Prostate gland (tissue), 2 donors: ENCODE measurements around the gene GLYATL3. TPM values are rescaled to one million over a fixed set of nuclear protein-coding genes. Genes with fewer than 3 reads are reported as not detected.

Experiments used
- DNase-seq: peaks from one replicate; pipeline ENCODE4 v3.0.0-alpha.2; 2019; ENCODE audit warnings: low spot score
- H3K27ac ChIP-seq, 2 donors: fragments of 200-600 bp; sonication (generic); 2 replicates each; pipeline ENCODE4 v1.5.1; 2017 to 2019
- H3K27me3 ChIP-seq: fragments of 200-600 bp; sonication (generic); replicated peaks from 2 replicates; pipeline ENCODE4 v1.5.1; 2019; ENCODE audit not compliant: insufficient read depth
- H3K36me3 ChIP-seq, 2 donors: fragments of 200-600 bp; sonication (generic); 1 replicate in 1 of 2; 2 replicates in 1 of 2; pipeline versions ENCODE4 v1.5.1 to v1.8.1; 2017 to 2019
- H3K4me1 ChIP-seq: fragments of 200-600 bp; sonication (generic); replicated peaks from 2 replicates; pipeline ENCODE4 v1.5.1; 2019
- H3K4me3 ChIP-seq, 2 donors: fragments of 200-600 bp; sonication (generic); 2 replicates each; pipeline ENCODE4 v1.5.1; 2017 to 2019
- H3K9me3 ChIP-seq: fragments of 200-600 bp; sonication (generic); 2 replicates; pipeline ENCODE4 v1.5.1; 2017
- CTCF ChIP-seq, 4 experiments: fragments of 200-600 bp in 2 of 4; fragments of 450-650 bp in 2 of 4; sonication (generic) in 2 of 4; IDR thresholded peaks; 1 replicate in 3 of 4; 2 replicates in 1 of 4; pipeline ENCODE4 v1.5.1; 2016 to 2019; ENCODE audit warnings: antibody characterized with exemption in 4 of 4, mild to moderate bottlenecking in 2 of 4, moderate library complexity in 2 of 4
- POLR2A ChIP-seq: fragments of 450-650 bp; IDR thresholded peaks from one replicate; pipeline ENCODE4 v1.6.1; 2016; ENCODE audit warnings: antibody characterized with exemption, mild to moderate bottlenecking
- POLR2AphosphoS5 ChIP-seq: sonication (generic); formaldehyde crosslinking; IDR thresholded peaks from one replicate; pipeline ENCODE4 v1.6.1; 2017; ENCODE audit warnings: antibody characterized with exemption
- WGBS: methylation state at CpG from one replicate; pipeline ENCODE4 v1.1.5; 2018; 5-methylcytosine and 5-hydroxymethylcytosine counted together
- intact Hi-C: fragments of 100-400 bp; cut with DNase I; formaldehyde crosslinking; loops from one replicate; pipeline ENCODE4 v1.14.2; 2022
- total RNA-seq, 2 donors: library from RNA; depleted of rRNA; stranded (reverse); fragments of >200 nt; gene quantifications; one replicate each; pipeline ENCODE4 v1.1.0, GENCODE V29; 2016

The GLYATL3 gene
- not detected for total RNA-seq

GRCh38 chr6:49499623-49500022 lies at the start of gene GLYATL3:
Gene GLYATL3, plus strand, starts transcription at chr6:49499923. Its CDS starts 12,068 bp downstream, at chr6:49511991.
- Histone ChIP-seq H3K4me3 (no peak within 1 kb of the TSS), H3K27ac (no peak within 1 kb of the TSS), H3K27me3 (no peaks in the 10 kb centered on the region), H3K9me3 (no peaks in the 10 kb centered on the region), H3K36me3 (no peaks in the 10 kb centered on the region), H3K4me1 (no peaks in the 10 kb centered on the region)
- 26% methylated on average over 2 of the region's 2 CpGs for WGBS
- DNase-seq = no peak
- intact Hi-C loops = no loop called here
- TF ChIP-seq CTCF (IDR thresholded peaks at IDR 0.05) = no peak
- no peak for TF ChIP-seq POLR2A
- TF ChIP-seq POLR2AphosphoS5 = no peak

- H3K36me3 ChIP-seq = peaks cover 0 to 4% of the 10 kb centered on the region in 2 donors
Observed at GRCh38 chr6:49453221-49453620, 46.5 kb upstream of the GLYATL3 start.

GRCh38 chr6:49454787-49455709 lies 44.7 kb upstream of the GLYATL3 start:
- WGBS = 90% methylated on average over 3 of the region's 3 CpGs
- Histone ChIP-seq H3K27me3 (no peaks in the 10 kb centered on the region), H3K36me3 (no peaks in the 10 kb centered on the region), H3K9me3 (no peaks in the 10 kb centered on the region), H3K4me1 (no peaks in the 10 kb centered on the region), H3K4me3 (no peak overlapping the region), H3K27ac (no peak overlapping the region)
- TF ChIP-seq POLR2A (no peak), POLR2AphosphoS5 (no peak), CTCF (IDR thresholded peaks at IDR 0.05) (no peak)
- intact Hi-C loops = no loop called here
- no peak for DNase-seq

More at GRCh38 chr6:49453221-49453620, 46.5 kb upstream of the GLYATL3 start:
- intact Hi-C loops = no loop called here
- no peaks in the 10 kb centered on the region for H3K9me3 ChIP-seq
- WGBS = 79% methylated on average over 2 of the region's 2 CpGs
- TF ChIP-seq POLR2A = no peak
- TF ChIP-seq CTCF (IDR thresholded peaks at IDR 0.05) = peak in 1 of 4 experiments; percentile 26
- no peak overlapping the region for H3K27ac ChIP-seq
- DNase-seq = no peak
- no peak overlapping the region for H3K4me3 ChIP-seq
- no peaks in the 10 kb centered on the region for H3K4me1 ChIP-seq
- H3K27me3 ChIP-seq = no peaks in the 10 kb centered on the region

- no peaks in the 10 kb centered on the region for H3K4me1 ChIP-seq
- no peaks in the 10 kb centered on the region for H3K9me3 ChIP-seq
- WGBS = 85% methylated on average over 4 of the region's 4 CpGs
- no peaks in the 10 kb centered on the region for H3K36me3 ChIP-seq
- no peaks in the 10 kb centered on the region for H3K27me3 ChIP-seq
- H3K27ac ChIP-seq = no peak overlapping the region
- TF ChIP-seq POLR2A (no peak), POLR2AphosphoS5 (no peak), CTCF (IDR thresholded peaks at IDR 0.05) (no peak)
- DNase-seq = no peak
- no peak overlapping the region for H3K4me3 ChIP-seq
- intact Hi-C loops = no loop called here
Observed at GRCh38 chr6:49457771-49458170, 42.0 kb upstream of the GLYATL3 start.

GRCh38 chr6:49462071-49462470 lies 37.7 kb upstream of the GLYATL3 start:
- 56% methylated on average over 3 of the region's 3 CpGs for WGBS
- Histone ChIP-seq H3K27me3 (no peaks in the 10 kb centered on the region), H3K9me3 (no peaks in the 10 kb centered on the region), H3K27ac (peak overlapping the region; percentile 84 to 86), H3K36me3 (no peaks in the 10 kb centered on the region), H3K4me1 (peaks cover 3% of the 10 kb centered on the region), H3K4me3 (peak overlapping the region; percentile 65 to 72)
- no peak for DNase-seq
- intact Hi-C loops = no loop called here
- TF ChIP-seq CTCF (IDR thresholded peaks at IDR 0.05) (no peak), POLR2AphosphoS5 (no peak), POLR2A (no peak)
